ENCODE measurements around the gene GTPBP8.

GTPBP8 gene

DNA sequence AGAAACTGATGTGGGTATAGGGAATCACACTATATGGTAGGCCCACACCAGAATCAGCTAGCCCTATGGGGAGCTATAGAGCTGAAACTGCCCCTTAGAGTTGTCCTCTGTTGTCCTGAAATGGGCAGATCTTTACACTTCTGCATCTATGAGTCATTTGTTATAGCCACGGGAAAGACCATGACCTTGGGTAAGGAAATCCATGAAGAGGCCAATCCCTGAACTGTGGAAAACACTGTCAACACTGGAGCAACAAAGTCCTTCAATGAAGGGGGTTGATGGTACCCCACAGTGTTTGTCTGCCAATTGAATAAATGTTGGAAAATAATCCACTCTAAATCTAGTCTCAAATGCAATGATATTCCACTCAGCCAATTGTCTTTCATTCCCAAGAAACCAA lies 10.7 kb upstream of the GTPBP8 start:
- ATAC-seq (ENCODE audit: insufficient read depth, low read depth) (no peak), DNase-seq (no peak)
- Histone ChIP-seq H3K9ac (ENCODE audit: low read depth, low read length) (no peak overlapping the region), H3K9me3 (ENCODE audit: insufficient read depth, low read length, severe bottlenecking) (no peaks in the 10 kb centered on the region), H3K36me3 (ENCODE audit: insufficient read depth, low read length) (no peaks in the 10 kb centered on the region), H3K27me3 (ENCODE audit: insufficient read depth, low read length, poor library complexity) (no peaks in the 10 kb centered on the region), H3K4me1 (ENCODE audit: insufficient read depth, low read length) (no peaks in the 10 kb centered on the region), H4K20me1 (ENCODE audit: insufficient read depth, low read length) (no peaks in the 10 kb centered on the region), H3K79me2 (ENCODE audit: insufficient read depth, low read length) (no peaks in the 10 kb centered on the region), H3K4me3 (ENCODE audit: low read depth in 1 of 2, low read length in 2 of 2) (no peak overlapping the region), H2AFZ (ENCODE audit: low read depth, low read length) (no peak overlapping the region), H3K27ac (ENCODE audit: low read length) (no peak overlapping the region), H3K4me2 (ENCODE audit: insufficient read depth, low read length) (no peak overlapping the region)
- TF ChIP-seq CTCF (IDR thresholded peaks at IDR 0.05; ENCODE audit: borderline replicate concordance, extremely low read depth, low read length, poor library complexity, severe bottlenecking) (no peak), EZH2 (IDR thresholded peaks at IDR 0.05; ENCODE audit: borderline replicate concordance, low read depth, low read length, severe bottlenecking) (no peak)

GRCh38 chr3:112982710-112983109 lies 8.1 kb upstream of the GTPBP8 start:
- Histone ChIP-seq H4K20me1 (ENCODE audit: insufficient read depth, low read length) (no peaks in the 10 kb centered on the region), H3K27me3 (ENCODE audit: insufficient read depth, low read length, poor library complexity) (no peaks in the 10 kb centered on the region), H3K9me3 (ENCODE audit: insufficient read depth, low read length, severe bottlenecking) (no peaks in the 10 kb centered on the region), H3K4me2 (ENCODE audit: insufficient read depth, low read length) (no peak overlapping the region), H3K36me3 (ENCODE audit: insufficient read depth, low read length) (no peaks in the 10 kb centered on the region), H2AFZ (ENCODE audit: low read depth, low read length) (no peak overlapping the region), H3K4me1 (ENCODE audit: insufficient read depth, low read length) (no peaks in the 10 kb centered on the region), H3K27ac (ENCODE audit: low read length) (no peak overlapping the region), H3K4me3 (ENCODE audit: low read depth in 1 of 2, low read length in 2 of 2) (no peak overlapping the region), H3K79me2 (ENCODE audit: insufficient read depth, low read length) (no peaks in the 10 kb centered on the region), H3K9ac (ENCODE audit: low read depth, low read length) (no peak overlapping the region)
- ATAC-seq (ENCODE audit: insufficient read depth, low read depth) (no peak), DNase-seq (no peak)
- TF ChIP-seq EZH2 (IDR thresholded peaks at IDR 0.05; ENCODE audit: borderline replicate concordance, low read depth, low read length, severe bottlenecking) (no peak), CTCF (IDR thresholded peaks at IDR 0.05; ENCODE audit: borderline replicate concordance, extremely low read depth, low read length, poor library complexity, severe bottlenecking) (no peak)

- Histone ChIP-seq H2AFZ (ENCODE audit: low read depth, low read length) (no peak overlapping the region), H3K79me2 (ENCODE audit: insufficient read depth, low read length) (no peaks in the 10 kb centered on the region), H3K9ac (ENCODE audit: low read depth, low read length) (no peak overlapping the region), H3K4me3 (ENCODE audit: low read depth in 1 of 2, low read length in 2 of 2) (no peak overlapping the region), H3K27me3 (ENCODE audit: insufficient read depth, low read length, poor library complexity) (no peaks in the 10 kb centered on the region), H3K4me1 (ENCODE audit: insufficient read depth, low read length) (no peaks in the 10 kb centered on the region), H3K27ac (ENCODE audit: low read length) (no peak overlapping the region), H3K36me3 (ENCODE audit: insufficient read depth, low read length) (no peaks in the 10 kb centered on the region), H3K4me2 (ENCODE audit: insufficient read depth, low read length) (no peak overlapping the region), H4K20me1 (ENCODE audit: insufficient read depth, low read length) (no peaks in the 10 kb centered on the region), H3K9me3 (ENCODE audit: insufficient read depth, low read length, severe bottlenecking) (no peaks in the 10 kb centered on the region)
- no peak; the same call in 2 of the 3 replicates for ATAC-seq (ENCODE audit: insufficient read depth, low read depth)
- no peak for DNase-seq
- TF ChIP-seq CTCF (IDR thresholded peaks at IDR 0.05; ENCODE audit: borderline replicate concordance, extremely low read depth, low read length, poor library complexity, severe bottlenecking) (no peak), EZH2 (IDR thresholded peaks at IDR 0.05; ENCODE audit: borderline replicate concordance, low read depth, low read length, severe bottlenecking) (no peak)
Observed at GRCh38 chr3:112984485-112984884, 6.3 kb upstream of the GTPBP8 start.

Measured in DND-41 (cell line).